ENCODE measurements around the gene OTUD6A. TPM values are rescaled to one million over a fixed set of nuclear protein-coding genes. Genes with fewer than 3 reads are reported as not detected.
A peak's percentile ranks its signal among the peaks of the same experiment; 100 is the strongest.

The OTUD6A gene
- total RNA-seq, 4 donors from 2014 or later = not detected

DNA sequence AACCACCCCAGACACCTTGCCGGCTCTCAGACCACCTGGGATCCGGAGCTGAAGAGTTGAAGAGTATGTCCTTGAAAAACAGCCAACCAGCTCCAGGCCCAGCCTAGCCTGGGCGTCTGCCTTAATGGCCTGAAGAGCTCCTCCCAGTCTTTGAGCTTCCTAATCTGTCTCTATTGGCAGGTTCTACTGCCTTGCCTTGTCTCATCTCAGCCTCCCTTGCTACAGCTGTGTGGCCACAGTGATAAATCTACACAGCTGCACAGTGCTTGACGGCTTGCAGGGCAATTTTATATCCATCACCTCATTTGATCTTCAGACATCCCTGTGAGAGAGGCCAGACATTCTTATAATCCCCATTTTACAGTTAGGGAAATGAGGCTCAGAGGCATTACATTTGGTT, 32.4 kb upstream of the OTUD6A start:
- H3K27ac ChIP-seq = no peak overlapping the region
- H3K4me1 ChIP-seq = no peaks in the 10 kb centered on the region
- TF ChIP-seq, protein P1, sequence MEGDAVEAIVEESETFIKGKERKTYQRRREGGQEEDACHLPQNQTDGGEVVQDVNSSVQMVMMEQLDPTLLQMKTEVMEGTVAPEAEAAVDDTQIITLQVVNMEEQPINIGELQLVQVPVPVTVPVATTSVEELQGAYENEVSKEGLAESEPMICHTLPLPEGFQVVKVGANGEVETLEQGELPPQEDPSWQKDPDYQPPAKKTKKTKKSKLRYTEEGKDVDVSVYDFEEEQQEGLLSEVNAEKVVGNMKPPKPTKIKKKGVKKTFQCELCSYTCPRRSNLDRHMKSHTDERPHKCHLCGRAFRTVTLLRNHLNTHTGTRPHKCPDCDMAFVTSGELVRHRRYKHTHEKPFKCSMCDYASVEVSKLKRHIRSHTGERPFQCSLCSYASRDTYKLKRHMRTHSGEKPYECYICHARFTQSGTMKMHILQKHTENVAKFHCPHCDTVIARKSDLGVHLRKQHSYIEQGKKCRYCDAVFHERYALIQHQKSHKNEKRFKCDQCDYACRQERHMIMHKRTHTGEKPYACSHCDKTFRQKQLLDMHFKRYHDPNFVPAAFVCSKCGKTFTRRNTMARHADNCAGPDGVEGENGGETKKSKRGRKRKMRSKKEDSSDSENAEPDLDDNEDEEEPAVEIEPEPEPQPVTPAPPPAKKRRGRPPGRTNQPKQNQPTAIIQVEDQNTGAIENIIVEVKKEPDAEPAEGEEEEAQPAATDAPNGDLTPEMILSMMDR (IDR thresholded peaks at IDR 0.05) = no peak
- TF ChIP-seq EP300 (IDR thresholded peaks at IDR 0.05; ENCODE audit: low read depth) (no peak), POLR2AphosphoS5 (IDR thresholded peaks at IDR 0.05) (no peak), POLR2A (IDR thresholded peaks at IDR 0.05) (no peak)
- H3K9me3 ChIP-seq = no peaks in the 10 kb centered on the region
- no peak for DNase-seq
- no peaks in the 10 kb centered on the region for H3K36me3 ChIP-seq
- in situ Hi-C loops (cut with MboI; ENCODE audit: low pct_ligation_motif_present in 1 of 4, low pct_unique_long_range_greater_than_20kb in 1 of 4, low sequenced_read_pairs in 3 of 4) (loop anchor here in 2 of 4 donors (25.0 kb wide), 1 partner anchor 493 kb away; no protein-coding TSS in a partner anchor), intact Hi-C loops (cut with DNase I; ENCODE audit: low total_unique reads) (loop anchor here (1.0 kb wide), 1 partner anchor 42 kb away; no protein-coding TSS in a partner anchor)
- no peaks in the 10 kb centered on the region for H3K27me3 ChIP-seq
- H3K4me3 ChIP-seq = no peak overlapping the region
- 0 to 55% methylated on average over 1 to 4 of the region's 4 CpGs for WGBS, 2 donors (ENCODE audit: low coverage in 1 of 2)

DNA sequence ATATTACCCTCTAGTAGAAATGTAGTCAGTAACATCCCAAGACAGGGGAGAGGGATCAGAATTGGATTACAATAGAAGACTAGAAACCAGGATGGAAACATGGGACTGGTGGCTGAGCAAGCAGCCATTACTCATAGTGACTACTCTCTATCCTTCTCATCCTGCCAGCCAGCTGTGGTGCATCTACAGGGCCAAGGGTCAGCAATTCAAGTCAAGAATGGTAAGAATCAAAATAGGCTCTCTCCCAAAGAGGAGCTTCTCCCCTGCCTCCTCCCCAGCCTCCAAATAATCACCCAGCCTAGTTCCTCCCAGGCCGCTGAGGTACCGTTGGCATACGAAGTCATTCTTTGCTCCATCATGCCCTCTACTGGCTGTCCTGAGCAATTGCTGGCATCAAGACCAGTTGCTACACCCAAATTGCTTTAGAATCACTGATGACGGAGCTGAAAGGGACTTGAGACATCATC, 31.9 kb upstream of the OTUD6A start:
- H3K36me3 ChIP-seq = no peaks in the 10 kb centered on the region
- peak; percentile 13 for DNase-seq
- H3K4me1 ChIP-seq = no peaks in the 10 kb centered on the region
- H3K4me3 ChIP-seq = no peak overlapping the region
- no peak for TF ChIP-seq POLR2AphosphoS5 (IDR thresholded peaks at IDR 0.05)
- TF ChIP-seq, protein P1 (IDR thresholded peaks at IDR 0.05) = peak; percentile 35 to 68 (median 59)
- TF ChIP-seq POLR2A (IDR thresholded peaks at IDR 0.05) = no peak
- TF ChIP-seq EP300 (IDR thresholded peaks at IDR 0.05; ENCODE audit: low read depth) = no peak
- H3K27ac ChIP-seq = no peak overlapping the region
- in situ Hi-C loops (cut with MboI; ENCODE audit: low pct_ligation_motif_present in 1 of 4, low pct_unique_long_range_greater_than_20kb in 1 of 4, low sequenced_read_pairs in 3 of 4) (loop anchor here in 2 of 4 donors (25.0 kb wide), 1 partner anchor 493 kb away; no protein-coding TSS in a partner anchor), intact Hi-C loops (cut with DNase I; ENCODE audit: low total_unique reads) (loop anchor here (1.0 kb wide), 1 partner anchor 42 kb away; no protein-coding TSS in a partner anchor)
- no peaks in the 10 kb centered on the region for H3K9me3 ChIP-seq
- no peaks in the 10 kb centered on the region for H3K27me3 ChIP-seq
- 9% methylated on average over 4 of the region's 4 CpGs; no CpG with 5 or more reads in 1 of the 2 donors for WGBS, 2 donors (ENCODE audit: low coverage in 1 of 2)

DNA sequence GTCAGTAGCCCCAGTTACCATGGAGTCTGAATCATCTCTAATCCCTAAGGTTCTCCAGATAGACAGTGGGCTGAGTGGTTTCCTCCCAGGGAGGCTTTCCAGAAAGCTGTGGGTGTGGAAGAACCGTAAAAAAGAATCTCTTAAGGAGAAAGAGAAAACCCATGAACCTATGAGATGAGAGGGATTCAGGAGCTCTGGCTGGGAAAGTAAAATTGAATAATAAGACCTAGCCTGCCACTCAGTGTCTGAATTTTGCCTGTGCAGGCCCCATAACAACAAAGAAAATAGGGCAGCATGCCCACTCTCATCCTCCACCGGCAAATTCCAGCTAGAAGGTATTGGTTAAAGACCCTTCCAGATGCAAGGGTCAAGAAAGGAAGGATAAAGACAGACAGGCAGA, 29.5 kb upstream of the OTUD6A start:
- Histone ChIP-seq H3K27me3 (no peaks in the 10 kb centered on the region), H3K27ac (no peak overlapping the region), H3K4me3 (no peak overlapping the region), H3K9me3 (no peaks in the 10 kb centered on the region), H3K4me1 (no peaks in the 10 kb centered on the region), H3K36me3 (no peaks in the 10 kb centered on the region)
- WGBS, 2 donors (ENCODE audit: low coverage in 1 of 2) = 60% methylated on average over 2 of the region's 2 CpGs; no CpG with 5 or more reads in 1 of the 2 donors
- intact Hi-C loops (cut with DNase I; ENCODE audit: low total_unique reads) (no loop called here), in situ Hi-C loops (cut with MboI; ENCODE audit: low pct_ligation_motif_present in 1 of 4, low pct_unique_long_range_greater_than_20kb in 1 of 4, low sequenced_read_pairs in 3 of 4) (loop anchor here in 2 of 4 donors (25.0 kb wide), 1 partner anchor 495 kb away; no protein-coding TSS in a partner anchor)
- TF ChIP-seq, protein P1 (IDR thresholded peaks at IDR 0.05) = no peak
- no peak for TF ChIP-seq POLR2AphosphoS5 (IDR thresholded peaks at IDR 0.05)
- no peak for TF ChIP-seq POLR2A (IDR thresholded peaks at IDR 0.05)
- TF ChIP-seq EP300 (IDR thresholded peaks at IDR 0.05; ENCODE audit: low read depth) = no peak
- no peak for DNase-seq

DNA sequence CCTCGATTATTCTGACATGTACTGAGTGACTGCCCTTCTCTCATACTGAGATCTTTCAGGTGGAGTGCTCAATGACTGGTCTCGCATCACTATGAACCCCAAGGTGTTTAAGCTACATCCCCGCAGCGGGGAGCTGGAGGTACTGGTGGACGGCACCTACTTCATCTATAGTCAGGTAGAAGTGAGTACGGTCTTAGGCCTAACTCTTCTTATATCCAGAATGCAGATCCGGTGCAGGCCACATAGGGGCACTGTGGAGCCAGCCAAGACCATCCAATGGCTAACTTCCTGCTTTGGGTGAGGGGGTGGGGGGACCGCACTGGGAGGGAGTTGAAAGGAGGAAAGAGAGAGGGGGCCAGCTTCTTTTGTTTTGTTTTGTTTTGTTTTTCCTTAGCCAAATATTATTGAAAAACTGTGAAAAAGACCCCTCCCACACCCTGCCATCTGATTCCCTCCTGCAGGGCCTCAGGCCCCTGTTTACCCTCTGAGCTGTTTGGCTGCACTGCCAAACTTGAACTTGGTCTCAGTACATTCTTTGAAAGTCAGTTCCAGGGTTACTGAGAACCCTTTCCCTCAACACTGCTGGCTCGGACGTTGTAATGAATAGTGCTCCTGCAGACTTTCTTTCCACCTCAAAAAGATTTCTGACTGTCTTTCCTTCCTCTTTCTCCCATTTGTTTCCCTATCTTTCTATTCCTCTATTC, 28.8 kb upstream of the OTUD6A start:
- in situ Hi-C loops (cut with MboI; ENCODE audit: low pct_ligation_motif_present in 1 of 4, low pct_unique_long_range_greater_than_20kb in 1 of 4, low sequenced_read_pairs in 3 of 4) (loop anchor here in 2 of 4 donors (25.0 kb wide), 1 partner anchor 496 kb away; no protein-coding TSS in a partner anchor), intact Hi-C loops (cut with DNase I; ENCODE audit: low total_unique reads) (no loop called here)
- TF ChIP-seq POLR2AphosphoS5 (IDR thresholded peaks at IDR 0.05) (no peak), EP300 (IDR thresholded peaks at IDR 0.05; ENCODE audit: low read depth) (no peak), POLR2A (IDR thresholded peaks at IDR 0.05) (no peak)
- TF ChIP-seq, protein P1 (IDR thresholded peaks at IDR 0.05) = peak in 4 of 5 experiments; percentile 16 to 43 (median 31)
- Histone ChIP-seq H3K4me3 (no peak overlapping the region), H3K27ac (no peak overlapping the region), H3K9me3 (no peaks in the 10 kb centered on the region), H3K4me1 (no peaks in the 10 kb centered on the region), H3K27me3 (no peaks in the 10 kb centered on the region), H3K36me3 (no peaks in the 10 kb centered on the region)
- no peak for DNase-seq
- 67 to 100% methylated on average over 2 to 10 of the region's 10 CpGs for WGBS, 2 donors (ENCODE audit: low coverage in 1 of 2)

All from transverse colon (tissue), 4 donors.